ENCODE results near the gene ACSM2A.
"Not testable (repeated sequence)": the region's sequence is repeated elsewhere in the genome, so short reads cannot be mapped to it uniquely, and the experiment has no call there.

Gene ACSM2A

DNA sequence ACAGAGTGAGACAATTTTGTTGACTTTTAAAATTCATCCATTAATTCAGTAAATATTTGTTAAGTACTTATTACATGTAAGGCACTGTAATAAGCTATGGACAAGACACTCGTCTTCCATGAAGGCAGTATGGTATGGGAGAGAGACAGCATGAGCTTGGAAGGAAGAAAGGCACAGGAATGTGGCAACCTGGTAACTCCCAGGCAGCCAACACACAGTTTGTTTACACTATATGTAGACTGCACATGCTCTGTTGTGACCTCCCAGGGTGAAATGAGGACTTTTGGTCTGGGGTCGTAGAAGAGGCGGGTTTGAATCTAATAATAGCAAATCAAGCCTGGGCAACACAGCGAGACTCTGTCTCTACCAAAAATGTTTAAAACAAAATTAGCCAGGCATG, 9.0 kb downstream of the ACSM2A start:
- not testable (repeated sequence) for H3K36me3 ChIP-seq (ENCODE audit: control insufficient read depth, low read depth, low read length); H3K9ac ChIP-seq (ENCODE audit: low read length); H3K4me1 ChIP-seq (ENCODE audit: control insufficient read depth, low read depth, low read length)

GRCh38 chr16:20468954-20469353, 17.6 kb downstream of the ACSM2A start:
- H3K9me3 ChIP-seq (ENCODE audit: control insufficient read depth, low read depth, low read length); H3K9ac ChIP-seq (ENCODE audit: low read length); H3K27ac ChIP-seq (ENCODE audit: low read length); H3K36me3 ChIP-seq (ENCODE audit: control insufficient read depth, low read depth, low read length); H3K4me1 ChIP-seq (ENCODE audit: control insufficient read depth, low read depth, low read length); H3K27me3 ChIP-seq (ENCODE audit: control insufficient read depth, insufficient read depth, low read length); H3K4me3 ChIP-seq (ENCODE audit: low read length): not testable (repeated sequence)

More for the DNA sequence above, 9.0 kb downstream of the ACSM2A start:
- not testable (repeated sequence) for H3K9me3 ChIP-seq (ENCODE audit: control insufficient read depth, low read depth, low read length); H3K27ac ChIP-seq (ENCODE audit: low read length); H3K27me3 ChIP-seq (ENCODE audit: control insufficient read depth, insufficient read depth, low read length); H3K4me3 ChIP-seq (ENCODE audit: low read length)

DNA sequence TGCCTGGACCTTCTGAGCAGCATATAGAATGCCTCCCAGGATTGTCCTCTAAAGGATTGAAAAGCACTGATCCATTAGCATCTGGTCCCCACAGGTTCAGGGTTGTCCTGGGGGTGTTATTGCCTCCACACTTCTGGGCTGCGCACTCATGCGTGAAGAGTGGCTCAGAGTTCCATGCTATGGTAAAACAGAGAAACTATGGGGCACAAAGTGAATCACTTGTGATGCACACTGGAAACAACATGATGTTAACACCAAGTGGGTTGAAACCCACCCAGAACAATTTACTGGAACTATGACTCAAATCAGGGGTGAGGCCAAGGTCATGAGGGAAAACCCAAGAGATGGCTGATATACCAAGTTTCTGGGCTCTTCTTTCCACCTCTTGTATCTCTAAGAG, 18.6 kb downstream of the ACSM2A start:
- H3K9ac ChIP-seq (ENCODE audit: low read length); H3K27ac ChIP-seq (ENCODE audit: low read length); H3K27me3 ChIP-seq (ENCODE audit: control insufficient read depth, insufficient read depth, low read length); H3K4me3 ChIP-seq (ENCODE audit: low read length); H3K4me1 ChIP-seq (ENCODE audit: control insufficient read depth, low read depth, low read length); H3K9me3 ChIP-seq (ENCODE audit: control insufficient read depth, low read depth, low read length); H3K36me3 ChIP-seq (ENCODE audit: control insufficient read depth, low read depth, low read length): not testable (repeated sequence)

GRCh38 chr16:20470732-20471131, 19.4 kb downstream of the ACSM2A start:
- H3K9me3 ChIP-seq (ENCODE audit: control insufficient read depth, low read depth, low read length); H3K27ac ChIP-seq (ENCODE audit: low read length); H3K36me3 ChIP-seq (ENCODE audit: control insufficient read depth, low read depth, low read length); H3K4me1 ChIP-seq (ENCODE audit: control insufficient read depth, low read depth, low read length); H3K9ac ChIP-seq (ENCODE audit: low read length); H3K27me3 ChIP-seq (ENCODE audit: control insufficient read depth, insufficient read depth, low read length); H3K4me3 ChIP-seq (ENCODE audit: low read length): not testable (repeated sequence)

- H3K36me3 ChIP-seq (ENCODE audit: control insufficient read depth, low read depth, low read length); H3K27ac ChIP-seq (ENCODE audit: low read length); H3K9me3 ChIP-seq (ENCODE audit: control insufficient read depth, low read depth, low read length); H3K4me1 ChIP-seq (ENCODE audit: control insufficient read depth, low read depth, low read length); H3K27me3 ChIP-seq (ENCODE audit: control insufficient read depth, insufficient read depth, low read length); H3K9ac ChIP-seq (ENCODE audit: low read length); H3K4me3 ChIP-seq (ENCODE audit: low read length): not testable (repeated sequence)
These were observed 25.9 kb downstream of the ACSM2A start for GRCh38 chr16:20477188-20477744.

DNA sequence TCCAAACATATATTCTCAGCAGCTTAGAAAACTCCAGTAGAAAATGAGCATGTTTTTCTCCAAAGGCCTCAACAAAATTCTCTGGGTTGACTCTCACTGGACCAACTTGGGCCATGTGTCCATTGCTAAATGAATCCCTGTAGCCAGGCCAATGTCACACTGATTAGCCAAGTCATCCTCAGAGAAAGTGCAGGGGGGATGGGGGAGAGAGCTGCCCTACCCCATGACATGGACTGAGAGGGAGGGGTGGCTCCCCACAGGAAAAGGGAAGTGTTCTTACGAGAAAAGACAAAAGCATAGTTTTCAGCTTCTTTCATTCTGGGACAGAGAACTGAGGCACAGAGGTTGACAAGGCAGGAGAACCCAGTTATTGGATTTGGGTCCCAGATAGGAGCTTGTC, 32.7 kb downstream of the ACSM2A start:
- not testable (repeated sequence) for H3K9me3 ChIP-seq (ENCODE audit: control insufficient read depth, low read depth, low read length); H3K27me3 ChIP-seq (ENCODE audit: control insufficient read depth, insufficient read depth, low read length); H3K27ac ChIP-seq (ENCODE audit: low read length); H3K4me3 ChIP-seq (ENCODE audit: low read length); H3K4me1 ChIP-seq (ENCODE audit: control insufficient read depth, low read depth, low read length); H3K9ac ChIP-seq (ENCODE audit: low read length); H3K36me3 ChIP-seq (ENCODE audit: control insufficient read depth, low read depth, low read length)

- H3K9me3 ChIP-seq (ENCODE audit: control insufficient read depth, low read depth, low read length), result no peaks in the 10 kb centered on the region
- no peaks in the 10 kb centered on the region for H3K36me3 ChIP-seq (ENCODE audit: control insufficient read depth, low read depth, low read length)
- H3K9ac ChIP-seq (ENCODE audit: low read length), result no peak overlapping the region
- H3K4me3 ChIP-seq (ENCODE audit: low read length), result no peak overlapping the region
- H3K27me3 ChIP-seq (ENCODE audit: control insufficient read depth, insufficient read depth, low read length), result no peaks in the 10 kb centered on the region
- no peaks in the 10 kb centered on the region for H3K4me1 ChIP-seq (ENCODE audit: control insufficient read depth, low read depth, low read length)
- H3K27ac ChIP-seq (ENCODE audit: low read length), result no peak overlapping the region
These were observed 33.4 kb downstream of the ACSM2A start for GRCh38 chr16:20484726-20485125.

GRCh38 chr16:20485408-20485807, 34.1 kb downstream of the ACSM2A start:
- H3K9ac ChIP-seq (ENCODE audit: low read length), result no peak overlapping the region
- H3K27ac ChIP-seq (ENCODE audit: low read length), result no peak overlapping the region
- no peaks in the 10 kb centered on the region for H3K9me3 ChIP-seq (ENCODE audit: control insufficient read depth, low read depth, low read length)
- no peaks in the 10 kb centered on the region for H3K27me3 ChIP-seq (ENCODE audit: control insufficient read depth, insufficient read depth, low read length)
- no peak overlapping the region for H3K4me3 ChIP-seq (ENCODE audit: low read length)
- H3K36me3 ChIP-seq (ENCODE audit: control insufficient read depth, low read depth, low read length), result no peaks in the 10 kb centered on the region
- H3K4me1 ChIP-seq (ENCODE audit: control insufficient read depth, low read depth, low read length), result no peaks in the 10 kb centered on the region

DNA sequence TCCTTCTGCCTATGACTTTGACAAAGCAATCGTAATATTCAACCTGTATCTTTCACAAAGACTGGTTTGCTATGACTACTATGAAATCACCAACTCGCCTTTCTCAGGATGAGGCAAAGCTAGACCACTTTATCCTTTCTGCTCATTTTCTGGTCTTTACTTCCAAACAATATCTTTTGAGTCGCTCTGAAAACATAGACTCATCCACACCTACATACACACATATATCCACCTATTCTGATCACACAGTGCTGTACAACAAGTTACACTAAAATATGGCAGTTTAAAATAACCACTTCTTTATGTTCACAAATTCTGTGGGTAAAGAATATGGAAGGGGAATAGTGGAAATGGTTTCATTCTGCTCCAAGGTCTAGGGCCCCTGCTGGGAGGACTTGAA, 39.7 kb downstream of the ACSM2A start:
- H3K4me1 ChIP-seq (ENCODE audit: control insufficient read depth, low read depth, low read length); H3K9ac ChIP-seq (ENCODE audit: low read length); H3K27me3 ChIP-seq (ENCODE audit: control insufficient read depth, insufficient read depth, low read length); H3K27ac ChIP-seq (ENCODE audit: low read length); H3K4me3 ChIP-seq (ENCODE audit: low read length); H3K9me3 ChIP-seq (ENCODE audit: control insufficient read depth, low read depth, low read length); H3K36me3 ChIP-seq (ENCODE audit: control insufficient read depth, low read depth, low read length): not testable (repeated sequence)

DNA sequence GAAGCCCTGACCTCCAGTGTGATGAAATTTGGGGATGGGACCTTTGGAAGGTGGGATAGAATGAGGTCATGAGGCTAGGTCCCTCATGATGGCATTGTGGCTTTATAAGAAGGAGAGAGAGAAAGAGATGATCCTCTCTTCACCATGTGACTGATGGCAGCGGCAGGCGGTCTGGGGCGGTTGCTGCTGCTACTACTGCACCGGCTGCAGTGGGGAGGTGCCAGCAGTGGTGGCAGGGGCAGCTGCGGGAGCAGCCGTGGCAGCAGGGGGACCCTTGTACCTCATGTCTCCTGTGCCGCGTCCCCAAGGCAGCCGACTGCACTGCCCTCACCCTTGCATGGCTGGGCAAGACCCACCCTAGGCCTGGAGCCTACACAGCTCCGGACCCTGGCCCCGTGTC, 40.1 kb downstream of the ACSM2A start:
- H3K4me3 ChIP-seq (ENCODE audit: low read length); H3K27ac ChIP-seq (ENCODE audit: low read length); H3K9me3 ChIP-seq (ENCODE audit: control insufficient read depth, low read depth, low read length); H3K36me3 ChIP-seq (ENCODE audit: control insufficient read depth, low read depth, low read length); H3K27me3 ChIP-seq (ENCODE audit: control insufficient read depth, insufficient read depth, low read length); H3K4me1 ChIP-seq (ENCODE audit: control insufficient read depth, low read depth, low read length); H3K9ac ChIP-seq (ENCODE audit: low read length): not testable (repeated sequence)

GRCh38 chr16:20504418-20504817, 53.1 kb downstream of the ACSM2A start:
- H3K4me1 ChIP-seq (ENCODE audit: control insufficient read depth, low read depth, low read length), result no peaks in the 10 kb centered on the region
- H3K4me3 ChIP-seq (ENCODE audit: low read length), result no peak overlapping the region
- H3K36me3 ChIP-seq (ENCODE audit: control insufficient read depth, low read depth, low read length), result no peaks in the 10 kb centered on the region
- no peaks in the 10 kb centered on the region for H3K27me3 ChIP-seq (ENCODE audit: control insufficient read depth, insufficient read depth, low read length)
- H3K27ac ChIP-seq (ENCODE audit: low read length), result no peak overlapping the region
- H3K9me3 ChIP-seq (ENCODE audit: control insufficient read depth, low read depth, low read length), result peaks cover 19% of the 10 kb centered on the region
- no peak overlapping the region for H3K9ac ChIP-seq (ENCODE audit: low read length)

GRCh38 chr16:20507280-20507679, 56.0 kb downstream of the ACSM2A start:
- Histone ChIP-seq H3K4me1 (ENCODE audit: control insufficient read depth, low read depth, low read length) (no peaks in the 10 kb centered on the region), H3K9me3 (ENCODE audit: control insufficient read depth, low read depth, low read length) (peaks cover 19% of the 10 kb centered on the region), H3K36me3 (ENCODE audit: control insufficient read depth, low read depth, low read length) (no peaks in the 10 kb centered on the region), H3K4me3 (ENCODE audit: low read length) (no peak overlapping the region), H3K27me3 (ENCODE audit: control insufficient read depth, insufficient read depth, low read length) (no peaks in the 10 kb centered on the region), H3K9ac (ENCODE audit: low read length) (no peak overlapping the region), H3K27ac (ENCODE audit: low read length) (no peak overlapping the region)
